NCI-H146 treated with DMSO at 0.1 percent for 48 hours (cell line): Measurements from ENCODE around the gene NHLRC1.

Experiments used
- DNase-seq: peaks from one replicate; lab custom pipeline; 2025; ENCODE audit not compliant: unreplicated experiment; lab: John Stamatoyannopoulos, UW

The NHLRC1 gene

DNA sequence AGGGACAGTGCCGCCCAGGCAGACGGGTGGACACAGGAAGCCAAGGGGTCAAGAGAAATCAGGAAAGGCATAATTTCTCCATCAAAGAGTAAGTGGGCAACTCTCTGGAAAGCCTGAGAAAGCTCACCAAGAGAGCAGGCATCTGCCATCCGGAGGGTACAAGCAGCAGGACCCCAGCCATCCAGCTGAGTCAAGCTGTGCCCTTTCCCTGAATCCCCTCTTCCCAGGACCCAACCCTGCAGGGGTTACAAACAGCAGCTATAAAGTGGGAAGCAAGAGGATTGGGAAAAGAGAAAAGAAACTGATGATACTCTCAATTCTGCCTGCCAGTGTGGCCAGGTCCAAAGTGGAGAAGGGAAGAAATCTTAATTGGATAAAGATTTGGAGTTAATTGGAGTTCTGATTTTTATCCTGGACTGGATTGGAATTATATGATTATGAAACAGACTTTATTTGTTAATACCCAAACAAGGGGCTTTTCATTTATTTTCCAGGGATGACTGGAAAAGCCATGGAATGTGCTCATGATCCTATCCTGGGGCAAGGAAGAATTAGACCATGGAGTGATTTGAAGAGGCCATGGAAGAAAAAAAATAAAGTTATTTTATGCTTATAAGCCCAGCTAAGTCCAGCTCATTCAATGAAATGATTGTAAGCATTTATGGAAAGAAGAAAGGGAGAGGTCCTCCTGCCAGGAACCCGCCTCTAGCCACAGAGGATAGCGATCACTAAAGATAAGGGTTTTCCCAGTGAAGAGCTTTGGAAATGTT, 34.9 kb downstream of the NHLRC1 start:
- DNase-seq = no peak

DNA sequence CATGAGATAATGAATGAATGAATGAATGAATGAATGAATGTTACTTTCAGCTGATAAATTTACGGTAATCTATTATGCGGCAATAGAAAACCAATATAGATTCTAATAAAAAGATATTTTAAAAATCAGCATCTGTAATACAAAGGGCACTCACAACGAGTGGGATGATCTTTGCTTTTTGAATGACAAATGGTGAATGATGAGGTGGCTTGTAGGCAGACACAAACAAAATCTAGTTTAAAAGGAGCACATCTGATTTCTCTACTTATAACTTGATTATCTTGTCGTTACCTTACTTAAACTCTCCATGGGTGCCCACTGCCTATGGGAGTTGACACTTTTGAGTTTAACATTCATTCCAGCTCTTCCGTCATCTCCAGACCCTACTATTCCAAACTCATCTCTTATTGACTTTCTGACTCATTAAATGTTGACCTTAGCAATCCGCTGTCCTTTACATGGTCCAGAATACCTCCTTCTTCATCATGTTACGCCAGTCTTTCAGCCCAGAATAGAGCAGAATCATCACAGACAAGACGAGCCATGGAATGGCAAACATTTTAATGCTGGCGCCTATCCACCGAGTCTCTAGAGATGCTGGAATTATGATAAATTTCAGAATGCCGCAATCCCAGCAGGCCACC, 41.3 kb downstream of the NHLRC1 start:
- no peak for DNase-seq

DNA sequence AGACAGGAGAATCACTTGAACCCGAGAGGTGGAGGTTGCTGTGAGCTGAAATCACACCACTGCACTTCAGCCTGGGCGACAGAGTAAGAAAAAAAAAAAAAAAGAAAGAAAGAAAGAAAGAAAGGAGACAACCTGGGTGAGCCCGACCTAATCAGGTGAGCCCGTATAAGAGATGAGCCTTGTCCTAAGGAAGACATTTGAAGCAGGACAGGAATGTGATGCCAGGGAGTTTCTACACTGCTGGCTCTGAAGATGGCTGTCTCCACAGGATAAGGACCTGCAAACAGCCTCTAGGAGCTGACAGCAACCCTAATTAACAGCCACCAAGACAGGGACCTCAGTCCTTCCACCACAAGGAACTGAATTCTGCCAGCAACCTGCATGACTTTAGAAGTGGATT, 41.9 kb downstream of the NHLRC1 start:
- DNase-seq = no peak

DNA sequence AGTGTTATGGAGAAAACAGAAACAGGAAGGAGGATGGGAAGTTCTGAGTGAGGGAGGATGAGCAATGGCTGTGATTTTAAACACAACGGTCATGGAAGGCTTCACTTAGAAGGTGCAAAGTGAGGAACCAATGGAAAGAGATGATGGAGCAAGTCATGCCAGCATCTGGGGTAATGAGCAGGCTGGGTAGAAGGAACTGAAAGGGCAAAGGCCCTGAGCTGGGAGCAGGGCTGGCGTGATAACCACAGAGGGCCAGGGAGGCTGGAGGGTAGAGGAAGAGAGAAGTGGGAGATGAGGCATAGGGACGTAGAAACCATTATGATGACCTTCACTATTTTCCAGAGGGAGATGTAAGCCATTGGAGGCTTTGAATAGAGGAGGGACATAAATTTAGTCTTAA, 43.6 kb downstream of the NHLRC1 start:
- DNase-seq = no peak

DNA sequence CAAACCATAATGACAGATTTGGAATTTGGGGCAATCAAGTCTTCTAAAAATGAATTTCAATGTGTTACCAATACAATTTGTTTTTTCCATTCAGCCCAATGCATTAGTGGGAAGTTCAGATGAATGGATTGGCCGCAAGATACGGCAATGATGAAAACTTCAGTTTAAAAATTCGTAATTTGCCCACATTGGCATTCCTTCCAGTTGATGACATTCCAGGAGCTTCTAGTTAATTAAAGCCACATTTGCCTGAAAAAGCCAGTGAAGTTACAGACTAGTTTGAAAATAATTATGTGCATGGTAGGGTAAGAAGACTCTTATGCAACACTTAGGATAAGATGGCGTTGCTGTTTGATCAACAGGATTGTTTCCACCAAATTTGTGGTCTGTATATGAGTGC, 46.2 kb downstream of the NHLRC1 start:
- DNase-seq = no peak

DNA sequence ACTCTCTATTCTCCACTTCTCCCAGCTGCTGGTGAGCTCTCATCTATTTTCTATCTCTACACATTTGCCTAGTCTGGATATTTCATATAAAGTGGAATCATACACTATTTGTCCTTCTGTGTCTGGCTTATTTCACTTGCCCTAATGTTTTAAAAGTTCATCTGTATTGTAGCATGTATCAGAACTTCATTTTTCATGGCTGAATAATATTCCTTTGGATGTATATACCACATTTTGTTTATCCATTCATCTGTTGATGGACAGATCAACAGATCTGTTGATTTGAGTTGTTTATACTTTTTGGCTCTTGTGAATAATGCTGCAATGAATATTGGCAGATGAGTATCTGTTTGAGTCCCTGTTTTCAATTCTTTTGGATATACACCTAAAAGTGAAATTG, 49.6 kb downstream of the NHLRC1 start:
- no peak for DNase-seq

DNA sequence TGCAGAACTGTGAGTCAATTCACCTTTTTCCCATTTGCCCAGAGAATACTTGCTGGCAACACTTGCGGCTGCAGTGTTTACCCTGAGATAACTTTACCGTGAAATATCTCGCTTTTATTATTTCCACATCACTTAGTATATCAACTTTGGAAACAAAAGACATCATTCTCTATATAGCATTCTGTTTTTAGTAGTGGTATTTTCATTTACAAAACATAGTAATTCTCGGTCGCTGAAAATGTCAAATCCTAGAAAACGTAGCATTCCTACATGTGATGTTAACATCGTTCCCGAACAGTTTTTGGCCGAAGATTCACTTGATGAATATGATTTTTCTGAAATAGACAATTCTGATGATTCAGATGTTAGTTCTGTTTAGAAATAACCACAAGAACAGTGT, 52.0 kb downstream of the NHLRC1 start:
- DNase-seq = no peak
